PC-3 (cell line): Measurements from ENCODE around the gene GPHA2. TPM values are rescaled to one million over a fixed set of nuclear protein-coding genes. Genes with fewer than 3 reads are reported as not detected.
A peak's percentile ranks its signal among the peaks of the same experiment; 100 is the strongest.
"Not testable (repeated sequence)": the region's sequence is repeated elsewhere in the genome, so short reads cannot be mapped to it uniquely, and the experiment has no call there.

Experiments used
- ATAC-seq: fragments of 200-7000 bp; cut with Tn5 transposase; 2 replicates; pipeline ENCODE4 v1.9.1; 2020; ENCODE audit warnings: mild to moderate bottlenecking, moderate library complexity
- Bru-seq: library from RNA; stranded (reverse); fragments of 400-500 nt; gene quantifications from one replicate; lab custom pipeline; 2021; lab: Mats Ljungman, UMichigan
- BruChase-seq, 2 experiments: library from RNA; stranded (reverse); fragments of 400-500 nt; gene quantifications; one replicate each; lab custom pipeline; 2021; lab: Mats Ljungman, UMichigan
- BruUV-seq: library from RNA; stranded (reverse); fragments of 400-500 nt; replicated peaks from 2 replicates; lab custom pipeline; 2021; lab: Mats Ljungman, UMichigan
- CTCF ChIA-PET: fragments of 300-600 bp; sonication (Branson Sonifier 250); formaldehyde crosslinking; loops from one replicate; lab custom pipeline; 2022; ENCODE audit warnings: antibody characterized with exemption; lab: Charles Lee
- POLR2A ChIA-PET: fragments of 300-600 bp; sonication (Branson Sonifier 250); formaldehyde crosslinking; loops from one replicate; lab custom pipeline; 2022; ENCODE audit warnings: antibody characterized with exemption; ENCODE audit not compliant: unreplicated experiment; lab: Charles Lee
- DNase-seq: peaks from one replicate; pipeline ENCODE4 v3.0.0-alpha.2; 2015
- H2AFZ ChIP-seq: fragments of 300-600 bp; sonication (generic); 2 replicates; pipeline ENCODE4 v1.6.0; 2016; ENCODE audit warnings: antibody characterized with exemption, low read length
- H3F3A ChIP-seq: fragments of 300-600 bp; sonication (generic); one replicate; pipeline ENCODE4 v1.6.0; 2017; ENCODE audit warnings: antibody characterized with exemption, low read length, control low read depth, mild to moderate bottlenecking; ENCODE audit not compliant: unreplicated experiment
- H3K27ac ChIP-seq: fragments of 300-600 bp; sonication (generic); 2 replicates; pipeline ENCODE4 v1.5.1; 2016; ENCODE audit warnings: mild to moderate bottlenecking, low read length
- H3K27me3 ChIP-seq: fragments of 300-600 bp; sonication (generic); 2 replicates; pipeline ENCODE4 v1.6.1; 2016; ENCODE audit warnings: low read length, mixed read lengths
- H3K36me3 ChIP-seq: fragments of 300-600 bp; sonication (generic); 2 replicates; pipeline ENCODE4 v1.6.1; 2016; ENCODE audit warnings: low read depth, mixed run types, low read length, mixed read lengths
- H3K4me1 ChIP-seq: fragments of 300-600 bp; sonication (generic); 2 replicates; pipeline ENCODE4 v1.5.1; 2016; ENCODE audit warnings: low read length; ENCODE audit not compliant: insufficient read depth
- H3K4me2 ChIP-seq: fragments of 300-600 bp; sonication (generic); 2 replicates; pipeline ENCODE4 v1.6.0; 2016; ENCODE audit warnings: low read length
- H3K4me3 ChIP-seq: fragments of 300-600 bp; sonication (generic); 2 replicates; pipeline ENCODE4 v1.5.1; 2016; ENCODE audit warnings: mild to moderate bottlenecking, low read length, mixed read lengths
- H3K79me2 ChIP-seq: fragments of 300-600 bp; sonication (generic); 2 replicates; pipeline ENCODE4 v1.6.1; 2017; ENCODE audit warnings: low read length, mixed read lengths
- H3K9ac ChIP-seq: fragments of 300-600 bp; sonication (generic); 2 replicates; pipeline ENCODE4 v1.6.0; 2016; ENCODE audit warnings: mild to moderate bottlenecking, low read length
- H3K9me2 ChIP-seq: fragments of 300-600 bp; sonication (generic); replicated peaks from 2 replicates; pipeline ENCODE4 v1.6.1; 2016; ENCODE audit warnings: mixed run types, low read length, mixed read lengths
- H3K9me3 ChIP-seq: fragments of 300-600 bp; sonication (generic); 2 replicates; pipeline ENCODE4 v1.6.1; 2016; ENCODE audit warnings: low read length, mixed read lengths
- H4K20me1 ChIP-seq: fragments of 300-600 bp; sonication (generic); 2 replicates; pipeline ENCODE4 v1.6.1; 2016; ENCODE audit warnings: low read length, mixed read lengths
- CTCF ChIP-seq: fragments of 300-600 bp; sonication (generic); conservative IDR thresholded peaks from 2 replicates; pipeline ENCODE4 v1.5.1; 2017; ENCODE audit warnings: antibody characterized with exemption, low read depth, mild to moderate bottlenecking, low read length
- EZH2 ChIP-seq: fragments of 300-600 bp; sonication (generic); IDR thresholded peaks from one replicate; pipeline ENCODE4 v1.6.1; 2017; ENCODE audit warnings: antibody characterized with exemption, mild to moderate bottlenecking, low read length; ENCODE audit not compliant: unreplicated experiment
- EZH2phosphoT487 ChIP-seq: fragments of 300-600 bp; sonication (generic); IDR thresholded peaks from 2 replicates; pipeline ENCODE4 v1.6.1; 2018; ENCODE audit warnings: mild to moderate bottlenecking, antibody characterized with exemption, low read length, borderline replicate concordance
- intact Hi-C: fragments of 100-400 bp; cut with micrococcal nuclease; formaldehyde crosslinking; loops from 2 replicates; pipeline ENCODE4 v1.9.0; 2023
- long read RNA-seq: library from polyadenylated mRNA; unstranded; transcript quantifications from one replicate; pipeline ENCODE4 v2.0.0, GENCODE V29; 2021; ENCODE audit not compliant: unreplicated experiment
- total RNA-seq: library from RNA; depleted of rRNA; stranded (reverse); fragments of >200 nt; gene quantifications from 2 replicates; pipeline ENCODE4 v1.2.3, GENCODE V29; 2014; rRNA removed

Gene GPHA2
- total RNA-seq (not detected in 2 replicates), Bru-seq, nascent RNA (not detected), BruChase-seq, experiment 1, labeled RNA remaining after a 6-hour chase (not detected), BruChase-seq, experiment 2, labeled RNA remaining after a 2-hour chase (not detected)
- long read RNA-seq, result 0 reads

- TF ChIP-seq EZH2phosphoT487 (no peak), CTCF (no peak), EZH2 (no peak)
- POLR2A ChIA-PET, result no interaction called here
- H3K27ac ChIP-seq, result no peak within 1 kb of the TSS
- no peak within 1 kb of the TSS for H3K4me2 ChIP-seq
- H3K4me1 ChIP-seq, result no peaks in the 10 kb centered on the region
- BruUV-seq, result no TSS peak
- H3K9ac ChIP-seq, result no peak within 1 kb of the TSS
- H3K9me3 ChIP-seq, result no peaks in the 10 kb centered on the region
- no peaks in the 10 kb centered on the region for H3K27me3 ChIP-seq
- no peaks in the 10 kb centered on the region for H3K9me2 ChIP-seq
- ATAC-seq, result peak; percentile 31; the same call in 1 of the 2 replicates
- no peak within 1 kb of the TSS for H3K4me3 ChIP-seq
- intact Hi-C loops, result no loop called here
- peak; percentile 15 for DNase-seq
- CTCF ChIA-PET, result interaction anchor here (0.7 kb wide), 1 partner anchor 23 kb away, joined by 3 read pairs; no protein-coding TSS in a partner anchor
- peaks cover 8% of the 10 kb centered on the region for H3K36me3 ChIP-seq
- no peak within 1 kb of the TSS for H2AFZ ChIP-seq
- no peaks in the 10 kb centered on the region for H3K79me2 ChIP-seq
- no peaks in the 10 kb centered on the region for H3F3A ChIP-seq
- no peaks in the 10 kb centered on the region for H4K20me1 ChIP-seq
Observed at GRCh38 chr11:64935359-64936081, at the start of gene GPHA2. TSS of gene GPHA2 (minus strand) at chr11:64935893. CDS start at chr11:64935460, 433 bp downstream.

GRCh38 chr11:64983339-64983738, 47.6 kb upstream of the GPHA2 start:
- H3K4me3 ChIP-seq, H3K36me3 ChIP-seq, H2AFZ ChIP-seq, POLR2A ChIA-PET, H3K4me2 ChIP-seq, H4K20me1 ChIP-seq, H3K4me1 ChIP-seq, H3K27ac ChIP-seq, H3F3A ChIP-seq, intact Hi-C loops, CTCF ChIA-PET, H3K9me2 ChIP-seq, BruUV-seq, ATAC-seq, H3K9ac ChIP-seq, H3K9me3 ChIP-seq, H3K27me3 ChIP-seq, H3K79me2 ChIP-seq, DNase-seq: not testable (repeated sequence)

GRCh38 chr11:64976651-64977050, 41.0 kb upstream of the GPHA2 start:
- Histone ChIP-seq H3K36me3 (no peaks in the 10 kb centered on the region), H3K27me3 (no peaks in the 10 kb centered on the region), H3F3A (no peaks in the 10 kb centered on the region), H3K79me2 (no peaks in the 10 kb centered on the region), H3K4me1 (no peaks in the 10 kb centered on the region), H3K27ac (no peak overlapping the region), H3K4me2 (no peak overlapping the region), H4K20me1 (no peaks in the 10 kb centered on the region), H3K9ac (no peak overlapping the region), H3K9me3 (no peaks in the 10 kb centered on the region), H2AFZ (no peak overlapping the region), H3K4me3 (no peak overlapping the region), H3K9me2 (no peaks in the 10 kb centered on the region)
- intact Hi-C loops, result no loop called here
- no TSS peak for BruUV-seq
- POLR2A ChIA-PET, result no interaction called here
- TF ChIP-seq EZH2phosphoT487 (no peak), EZH2 (no peak), CTCF (no peak)
- CTCF ChIA-PET, result no interaction called here
- DNase-seq (no peak), ATAC-seq (no peak)
